GM12878 (cell line): ENCODE data around the gene SERPINB8. TPM values are rescaled to one million over a fixed set of nuclear protein-coding genes. Genes with fewer than 3 reads are reported as not detected.

Source experiments
- ATAC-seq: fragments of 200-7000 bp; cut with Tn5 transposase; 3 replicates; pipeline ENCODE4 v1.9.1; 2020; ENCODE audit warnings: mild to moderate bottlenecking, moderate library complexity
- BruUV-seq: library from RNA; stranded (reverse); fragments of 400-500 nt; replicated peaks from 2 replicates; lab custom pipeline; 2021; lab: Mats Ljungman, UMichigan
- CTCF ChIA-PET: fragments of 300-600 bp; sonication (Branson Sonifier 250); formaldehyde crosslinking; extraction: SDS; loops from one replicate; lab custom pipeline; 2021; ENCODE audit warnings: inconsistent platforms; lab: Yijun Ruan, JAX
- POLR2A ChIA-PET: fragments of 350-600 bp; formaldehyde crosslinking; extraction: SDS; loops from one replicate; lab custom pipeline; 2021; ENCODE audit warnings: inconsistent platforms; lab: Charles Lee
- RAD21 ChIA-PET: fragments of 300-600 bp; sonication (Branson Sonifier 250); formaldehyde crosslinking; loops from one replicate; lab custom pipeline; 2023; ENCODE audit warnings: antibody characterized with exemption; ENCODE audit not compliant: unreplicated experiment; lab: Charles Lee
- SMC1A ChIA-PET: fragments of 300-600 bp; sonication (Branson Sonifier 250); formaldehyde crosslinking; loops from one replicate; lab custom pipeline; 2023; ENCODE audit not compliant: unreplicated experiment, uncharacterized antibody; lab: Charles Lee
- DNase-seq: peaks from one replicate; pipeline ENCODE4 v3.0.0-alpha.2; 2011; ENCODE audit warnings: low read depth, low spot score
- FAIRE-seq: peaks from 3 replicates; lab custom pipeline; 2011; peaks lifted over from hg19 to GRCh38; lab: Jason Lieb, UNC
- H2AFZ ChIP-seq: 2 replicates; pipeline ENCODE4 v1.6.0; 2011; ENCODE audit warnings: low read depth, low read length, control low read depth; ENCODE audit not compliant: control insufficient read depth
- H3K27ac ChIP-seq: 2 replicates; pipeline ENCODE4 v1.5.1; 2011; ENCODE audit warnings: control low read depth; ENCODE audit not compliant: control insufficient read depth, insufficient read depth
- H3K27me3 ChIP-seq, 2 experiments: replicated peaks in 1 of 2; 2 replicates each; pipeline versions ENCODE4 v1.6.0 to v1.6.1; 2011; ENCODE audit warnings: low read length in 1 of 2; ENCODE audit not compliant: control insufficient read depth in 2 of 2, insufficient read depth in 2 of 2
- H3K36me3 ChIP-seq, 2 experiments: 2 replicates each; pipeline ENCODE4 v1.5.1; 2011; ENCODE audit warnings: low read length in 1 of 2; ENCODE audit not compliant: control insufficient read depth in 2 of 2, insufficient read depth in 2 of 2
- H3K4me1 ChIP-seq: 2 replicates; pipeline ENCODE4 v1.6.1; 2011; ENCODE audit warnings: mild to moderate bottlenecking, low read length, moderate library complexity, mixed read lengths; ENCODE audit not compliant: control insufficient read depth, insufficient read depth
- H3K4me2 ChIP-seq: 2 replicates; pipeline ENCODE4 v1.6.0; 2011; ENCODE audit warnings: control low read depth; ENCODE audit not compliant: control insufficient read depth, insufficient read depth
- H3K4me3 ChIP-seq: fragments of 200-600 bp; sonication (generic); 2 replicates; pipeline ENCODE4 v1.5.1; 2016
- H3K79me2 ChIP-seq: 2 replicates; pipeline ENCODE4 v1.6.0; 2011; ENCODE audit warnings: low read length; ENCODE audit not compliant: control insufficient read depth, insufficient read depth
- H3K9ac ChIP-seq: 2 replicates; pipeline ENCODE4 v1.8.0; 2011; ENCODE audit warnings: low read length, control low read depth, mixed read lengths; ENCODE audit not compliant: control insufficient read depth, insufficient read depth
- H3K9me3 ChIP-seq: replicated peaks from 3 replicates; pipeline ENCODE4 v1.5.1; 2011; ENCODE audit warnings: mild to moderate bottlenecking, low read length; ENCODE audit not compliant: control insufficient read depth, insufficient read depth
- H4K20me1 ChIP-seq: 2 replicates; pipeline ENCODE4 v1.6.0; 2011; ENCODE audit not compliant: control insufficient read depth, insufficient read depth
- IKZF1 ChIP-seq: fragments of 450-650 bp; conservative IDR thresholded peaks from 2 replicates; pipeline ENCODE4 v1.6.1; 2017; ENCODE audit warnings: antibody characterized with exemption, mild to moderate bottlenecking
- TBL1XR1 ChIP-seq: IDR thresholded peaks from 2 replicates; pipeline ENCODE4 v1.6.1; 2012; ENCODE audit warnings: low read depth, low read length, improper control_type of control experiment
- WGBS: methylation state at CpG from one replicate; pipeline ENCODE4 v1.1.6; 2016; ENCODE audit warnings: low lambda C conversion rate; ENCODE audit not compliant: insufficient replicate concordance, insufficient coverage; ENCODE audit errors: missing lambda C conversion rate; 5-methylcytosine and 5-hydroxymethylcytosine counted together
- in situ Hi-C: fragments of 300-500 bp; cut with MboI; formaldehyde crosslinking; loops from 9 replicates; pipeline ENCODE4 v1.14.3; 2018; ENCODE audit warnings: mixed read lengths
- intact Hi-C: fragments of 100-400 bp; cut with micrococcal nuclease; formaldehyde crosslinking; loops from one replicate; pipeline ENCODE4 v1.14.2; 2022; ENCODE audit not compliant: unreplicated experiment
- polyA plus RNA-seq, 11 experiments: library from polyadenylated mRNA; depleted of rRNA in 4 of 11; unstranded in 6 of 11; stranded (reverse) in 5 of 11; fragments of >200 nt; fragmentation: Nextera tagmentation in 4 of 11; fragmentation: Illumina TruSeq in 1 of 11; extraction: Ambion mirVana in 4 of 11; extraction: Trizol in 1 of 11; gene quantifications; 1 replicate in 1 of 11; 2 replicates in 10 of 11; pipeline versions ENCODE4 v1.2.1 to v1.2.3, GENCODE V29; 2011 to 2016; ENCODE audit warnings: inconsistent platforms in 2 of 11, missing spikeins in 2 of 11, low read depth in 1 of 11
- total RNA-seq, 4 experiments: library from RNA; depleted of rRNA in 3 of 4; stranded (reverse); fragments of >200 nt in 3 of 4; fragmentation: Illumina TruSeq in 1 of 4; extraction: Trizol in 1 of 4; gene quantifications; 2 replicates each; pipeline versions ENCODE4 v1.2.1 to v1.2.3, GENCODE V29; 2013 to 2021
- TF ChIP-seq, protein P1 (sequence below), 3 experiments: IDR thresholded peaks in 2 of 3; conservative IDR thresholded peaks in 1 of 3; 2 replicates each; pipeline ENCODE4 v1.5.1; 2011; ENCODE audit warnings: low read depth in 3 of 3, low read length in 3 of 3, mild to moderate bottlenecking in 3 of 3, control low read depth in 2 of 3, moderate library complexity in 2 of 3, inconsistent platforms in 1 of 3, mixed read lengths in 1 of 3; ENCODE audit not compliant: control insufficient read depth in 2 of 3, insufficient read depth in 1 of 3; ENCODE audit errors: extremely low read depth in 1 of 3

SERPINB8 gene
- total and polyA plus RNA-seq, 10 of the 15 experiments (the other 5 are each of a cell fraction or from before 2014, with no cell fraction given), result 8.1 to 31.5 (median 16.7) TPM

DNA sequence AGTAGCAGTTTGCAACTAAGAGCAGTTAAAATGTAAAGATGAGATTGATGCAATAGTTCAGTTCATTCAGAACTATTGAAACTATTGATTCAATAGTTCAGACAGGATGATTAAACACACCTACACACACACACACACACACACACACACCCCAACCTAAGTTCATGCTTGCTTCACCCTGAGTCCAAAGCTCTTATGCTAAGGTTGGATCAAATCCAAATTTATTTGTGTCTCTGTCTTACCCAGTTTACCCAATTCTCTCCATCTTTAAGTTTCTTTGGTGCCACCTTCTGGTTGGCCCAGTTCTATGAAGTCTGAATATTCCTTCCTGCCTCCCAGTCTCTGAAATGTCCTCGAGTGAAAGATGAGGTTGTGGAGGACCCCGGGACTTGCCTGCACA is 5.1 kb downstream of the SERPINB8 start:
- H3K9me3 ChIP-seq, result peaks cover 1% of the 10 kb centered on the region; the same call in 1 of the 3 replicates
- no peaks in the 10 kb centered on the region for H3K27me3 ChIP-seq
- no peak overlapping the region for H3K9ac ChIP-seq
- peaks cover 6% of the 10 kb centered on the region; the same call in 1 of the 2 replicates for H3K4me1 ChIP-seq
- intact Hi-C loops, result loop anchor here (1.0 to 5.0 kb wide), 3 partner anchors 84 to 458 kb away; no protein-coding TSS in a partner anchor
- DNase-seq (no peak), ATAC-seq (peak; percentile 6), FAIRE-seq (no peak)
- H4K20me1 ChIP-seq, result 0 out of 2 replicates have a peak, but pooled peaks cover 3% of the 10 kb centered on the region
- H3K36me3 ChIP-seq, result peaks cover 0 to 2% of the 10 kb centered on the region in 2 experiments; a peak in 2 of 4 replicates
- ChIA-PET SMC1A (interaction anchor here (1.1 to 5.8 kb wide), 9 partner anchors 10 to 457 kb away, joined by 3 to 47 read pairs (median 11); partner anchors contain the start of gene SERPINB10), CTCF (interaction anchor here (0.7 to 5.5 kb wide), 18 partner anchors 8 to 131 kb away, joined by 3 to 60 read pairs (median 4); partner anchors contain the start of genes SERPINB10 and SERPINB2), POLR2A (interaction anchor here (0.6 to 0.7 kb wide), 2 partner anchors 39 to 59 kb away, joined by 3 read pairs; no protein-coding TSS in a partner anchor), RAD21 (interaction anchor here (0.7 to 2.3 kb wide), 5 partner anchors 11 to 85 kb away, joined by 3 to 21 read pairs (median 5); no protein-coding TSS in a partner anchor)
- H3K4me2 ChIP-seq, result no peak overlapping the region
- WGBS, result 32% methylated on average over 2 of the region's 2 CpGs
- TF ChIP-seq TBL1XR1, result no peak
- TF ChIP-seq, protein P1, sequence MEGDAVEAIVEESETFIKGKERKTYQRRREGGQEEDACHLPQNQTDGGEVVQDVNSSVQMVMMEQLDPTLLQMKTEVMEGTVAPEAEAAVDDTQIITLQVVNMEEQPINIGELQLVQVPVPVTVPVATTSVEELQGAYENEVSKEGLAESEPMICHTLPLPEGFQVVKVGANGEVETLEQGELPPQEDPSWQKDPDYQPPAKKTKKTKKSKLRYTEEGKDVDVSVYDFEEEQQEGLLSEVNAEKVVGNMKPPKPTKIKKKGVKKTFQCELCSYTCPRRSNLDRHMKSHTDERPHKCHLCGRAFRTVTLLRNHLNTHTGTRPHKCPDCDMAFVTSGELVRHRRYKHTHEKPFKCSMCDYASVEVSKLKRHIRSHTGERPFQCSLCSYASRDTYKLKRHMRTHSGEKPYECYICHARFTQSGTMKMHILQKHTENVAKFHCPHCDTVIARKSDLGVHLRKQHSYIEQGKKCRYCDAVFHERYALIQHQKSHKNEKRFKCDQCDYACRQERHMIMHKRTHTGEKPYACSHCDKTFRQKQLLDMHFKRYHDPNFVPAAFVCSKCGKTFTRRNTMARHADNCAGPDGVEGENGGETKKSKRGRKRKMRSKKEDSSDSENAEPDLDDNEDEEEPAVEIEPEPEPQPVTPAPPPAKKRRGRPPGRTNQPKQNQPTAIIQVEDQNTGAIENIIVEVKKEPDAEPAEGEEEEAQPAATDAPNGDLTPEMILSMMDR (IDR thresholded peaks at IDR 0.05 in 2 of 3, conservative IDR thresholded peaks at IDR 0.05 in 1 of 3; ENCODE audit: control insufficient read depth in 2 of 3, extremely low read depth in 1 of 3, insufficient read depth in 1 of 3, low read depth in 3 of 3, low read length in 3 of 3), result peak; percentile 14 to 40 (median 27); a peak in 2 of 6 replicates
- no peak for TF ChIP-seq IKZF1
- no TSS peak for BruUV-seq
- H3K79me2 ChIP-seq, result peaks cover 17% of the 10 kb centered on the region
- H2AFZ ChIP-seq, result no peak overlapping the region
- H3K4me3 ChIP-seq, result no peak overlapping the region
- in situ Hi-C loops, result loop anchor here (5.0 to 25.0 kb wide), 2 partner anchors 83 to 463 kb away; no protein-coding TSS in a partner anchor
- no peak overlapping the region for H3K27ac ChIP-seq
